ENCODE data around the gene TCF7L2.

TCF7L2 gene

DNA sequence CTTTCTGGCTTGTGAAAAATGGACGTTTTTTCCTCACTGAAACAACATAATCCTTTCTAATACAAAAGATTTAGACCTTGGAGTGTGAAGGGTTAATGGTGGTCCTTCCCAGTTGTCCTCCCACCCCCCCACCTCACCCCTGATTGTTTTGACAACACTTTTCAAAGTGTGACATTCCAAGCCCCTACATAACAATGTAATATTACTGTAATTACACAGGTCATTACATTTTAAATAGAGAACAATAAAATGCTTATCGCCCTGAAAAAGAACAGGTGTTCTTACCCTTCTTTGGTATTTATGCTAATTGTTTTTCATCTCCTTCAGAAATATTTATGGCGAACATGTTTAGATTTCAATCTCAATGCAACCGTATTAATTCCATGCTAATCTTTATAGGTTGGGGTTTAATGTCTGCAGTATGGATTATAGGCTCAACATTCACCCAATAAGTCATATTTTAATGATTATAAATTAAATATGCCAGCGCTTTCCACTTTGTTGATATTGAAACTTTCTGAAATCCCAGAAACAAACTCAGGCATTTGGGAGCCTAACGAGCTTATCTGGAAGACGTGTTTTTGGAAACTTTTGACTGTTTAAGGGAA is 5.0 kb downstream of the TCF7L2 start:
- no peak for DNase-seq
- Mint-ChIP-seq H3K27ac (no peak overlapping the region), H3K4me3 (peak overlapping the region in 1 of 2 donors; percentile 12), H3K27me3 (peaks cover 82% of the 10 kb centered on the region), H3K4me1 (peaks cover 40% of the 10 kb centered on the region), H3K9me3 (no peaks in the 10 kb centered on the region)
- no peak for ATAC-seq

DNA sequence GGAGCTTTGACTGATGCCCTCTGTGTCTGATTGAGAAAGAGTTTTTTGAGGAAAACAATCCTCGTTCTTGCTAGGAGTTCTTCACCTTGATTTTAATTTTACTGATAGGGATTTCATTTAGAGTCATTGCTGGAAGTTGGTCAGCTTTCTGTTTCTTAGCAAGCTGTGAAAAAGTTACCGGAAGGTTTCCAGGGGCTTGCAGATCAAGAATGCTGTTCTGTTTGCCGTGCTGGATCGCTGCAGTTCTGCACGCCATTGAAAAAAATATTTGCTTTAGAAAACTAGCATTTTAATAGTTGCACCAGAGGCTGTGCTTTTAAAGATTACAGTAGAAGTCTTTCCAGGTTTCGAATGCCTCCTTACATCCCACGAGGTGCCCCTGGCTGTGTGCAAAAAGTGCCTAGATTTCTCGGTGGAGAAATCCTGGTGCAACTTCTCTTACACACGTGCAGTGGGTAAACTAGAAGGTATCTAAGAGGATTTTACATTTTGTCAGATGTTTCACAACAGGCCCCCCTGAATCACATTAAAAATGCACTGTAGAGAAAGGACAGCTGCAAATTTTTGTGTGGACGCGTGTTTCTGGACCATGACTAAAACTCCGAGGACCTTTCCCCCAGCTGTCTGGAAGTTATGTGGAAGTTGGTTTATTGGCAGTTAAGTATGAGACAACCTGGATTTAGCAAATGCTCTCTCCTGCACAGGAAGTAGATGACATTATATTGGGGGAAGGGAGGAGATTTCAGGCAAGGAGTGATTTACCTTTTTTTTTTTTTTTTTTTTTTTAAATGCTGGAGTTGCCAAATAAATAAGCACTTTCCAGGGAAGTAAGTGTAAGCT is 5.8 kb downstream of the TCF7L2 start:
- H3K4me1 Mint-ChIP-seq = peaks cover 33% of the 10 kb centered on the region
- peak overlapping the region in 1 of 2 donors; percentile 12 for H3K4me3 Mint-ChIP-seq
- H3K27me3 Mint-ChIP-seq = peaks cover 81% of the 10 kb centered on the region
- ATAC-seq (no peak), DNase-seq (no peak)
- no peaks in the 10 kb centered on the region for H3K9me3 Mint-ChIP-seq
- H3K27ac Mint-ChIP-seq = no peak overlapping the region

DNA sequence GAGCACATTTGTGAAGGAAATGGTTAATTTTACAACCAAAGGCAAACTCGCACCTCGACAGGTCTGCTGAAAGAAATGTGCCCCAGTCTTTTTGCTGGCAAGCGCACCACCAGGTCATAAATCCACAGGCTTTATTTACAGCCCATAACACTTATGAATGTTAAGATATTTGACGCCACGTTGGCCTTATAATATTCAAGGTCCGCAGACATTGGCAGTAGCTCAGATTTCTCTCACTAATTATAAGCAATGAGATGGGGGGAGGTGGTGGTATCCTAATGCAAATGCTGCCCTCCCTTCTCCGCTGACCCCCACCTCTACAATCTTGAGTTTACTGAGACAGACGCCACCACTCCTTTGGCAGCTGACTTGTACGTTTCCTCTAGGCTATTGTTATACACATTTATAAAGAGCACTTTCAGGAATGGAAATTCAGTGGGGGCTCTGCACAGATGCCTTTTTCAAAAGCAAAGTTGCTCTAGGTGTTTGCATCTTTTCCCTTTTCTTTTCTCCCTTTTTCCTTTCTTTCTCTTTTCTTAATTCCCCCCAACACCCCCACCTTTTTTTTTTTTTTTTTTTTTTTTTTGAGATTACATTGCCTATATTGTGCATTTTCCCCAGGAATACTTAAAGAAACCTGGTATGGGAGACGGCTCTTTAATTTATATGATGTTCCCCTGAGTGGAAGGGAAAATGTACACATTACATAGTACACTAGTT is 6.7 kb downstream of the TCF7L2 start:
- DNase-seq = no peak
- Mint-ChIP-seq H3K27me3 (peaks cover 86% of the 10 kb centered on the region), H3K27ac (no peak overlapping the region), H3K9me3 (no peaks in the 10 kb centered on the region), H3K4me1 (peaks cover 32% of the 10 kb centered on the region), H3K4me3 (no peak overlapping the region)
- no peak for ATAC-seq

DNA sequence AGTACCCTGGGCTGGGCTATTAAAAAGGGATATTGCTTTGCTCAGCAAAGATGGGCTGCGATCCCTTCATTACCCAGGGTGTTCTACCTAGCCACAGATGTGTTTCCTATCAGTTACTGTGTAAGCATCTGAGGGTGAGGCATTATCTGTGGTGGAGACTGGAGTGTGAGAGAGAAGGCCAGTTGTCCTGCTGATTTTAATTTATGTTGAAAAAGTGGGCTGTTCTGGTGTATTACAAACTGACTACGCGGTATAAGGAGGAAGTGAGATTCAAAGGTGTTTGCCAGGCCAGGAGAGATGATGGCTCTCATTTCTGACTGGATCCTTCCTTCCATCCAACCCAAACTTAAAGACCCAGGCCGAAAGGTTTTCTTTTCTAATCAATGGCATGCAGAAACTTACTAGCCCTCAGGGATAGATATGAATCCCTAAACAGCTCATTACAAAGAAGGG is 7.6 kb downstream of the TCF7L2 start:
- H3K4me3 Mint-ChIP-seq = no peak overlapping the region
- H3K27me3 Mint-ChIP-seq = peaks cover 82% of the 10 kb centered on the region
- no peak overlapping the region for H3K27ac Mint-ChIP-seq
- peaks cover 31% of the 10 kb centered on the region for H3K4me1 Mint-ChIP-seq
- H3K9me3 Mint-ChIP-seq = no peaks in the 10 kb centered on the region
- ATAC-seq (no peak), DNase-seq (no peak)

DNA sequence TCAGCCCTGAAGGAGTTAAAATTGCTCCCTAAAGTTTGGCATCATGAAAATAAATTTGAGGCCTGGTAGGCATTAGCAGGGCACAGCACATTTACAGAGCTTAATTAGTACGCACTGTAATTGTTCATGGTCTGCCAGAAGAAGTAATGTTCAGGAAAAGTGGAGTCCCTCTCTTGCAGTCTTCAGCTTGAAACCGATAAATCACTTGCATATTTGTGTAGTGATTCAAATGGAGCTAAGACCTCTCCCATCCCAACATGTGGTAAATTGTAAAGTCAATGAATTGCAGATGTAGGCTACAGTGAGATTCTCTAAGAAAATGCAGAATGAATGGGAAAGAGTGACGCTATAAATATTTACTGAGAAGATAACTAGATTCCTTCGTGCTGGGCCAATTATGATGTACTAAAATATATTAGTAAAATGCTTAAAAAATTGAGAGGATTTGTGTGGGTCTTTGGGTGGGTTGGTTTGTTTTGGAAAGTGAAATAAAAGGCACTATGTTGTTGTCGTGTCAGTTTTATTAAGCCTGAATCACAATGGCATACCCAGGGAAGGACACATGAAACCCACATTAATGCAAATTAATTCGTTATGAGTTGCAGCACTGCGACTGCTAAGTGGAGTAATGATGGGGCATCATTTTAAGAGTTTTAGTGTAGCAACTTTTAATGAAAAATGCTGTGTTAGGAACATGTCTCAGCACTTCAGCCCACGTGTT is 8.4 kb downstream of the TCF7L2 start:
- no peak for DNase-seq

DNA sequence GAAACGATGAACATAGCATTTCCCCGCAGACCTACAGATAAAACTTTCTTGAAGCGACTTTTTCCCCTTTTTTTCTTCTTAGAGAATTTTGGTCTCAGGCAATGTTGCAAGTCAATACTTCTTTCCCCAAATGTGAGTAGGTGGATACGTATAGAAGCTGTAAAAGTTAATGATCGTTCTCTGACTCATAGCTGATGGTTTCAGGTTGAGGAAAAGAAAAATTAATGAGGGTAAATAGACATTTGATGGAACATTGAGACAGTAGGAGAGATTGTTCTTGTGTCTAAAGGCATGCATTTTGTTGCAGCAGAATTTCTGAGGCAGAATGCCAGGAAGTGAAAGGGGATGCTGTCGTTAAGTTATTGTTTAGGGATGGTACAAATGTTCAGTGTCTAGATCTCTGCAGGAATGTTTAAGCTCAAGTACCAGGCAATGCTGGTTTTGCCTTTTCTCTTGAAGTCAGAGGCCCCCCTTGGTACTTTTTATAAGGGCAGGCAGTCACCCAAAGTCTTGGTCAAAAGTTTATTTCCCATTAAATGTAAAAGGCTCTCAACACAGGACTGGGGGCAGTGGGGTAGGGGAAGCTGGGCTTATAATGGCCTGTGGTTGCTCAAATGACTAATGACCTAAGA is 9.3 kb downstream of the TCF7L2 start:
- H3K4me1 Mint-ChIP-seq = peaks cover 26% of the 10 kb centered on the region
- peaks cover 74% of the 10 kb centered on the region for H3K27me3 Mint-ChIP-seq
- H3K27ac Mint-ChIP-seq = no peak overlapping the region
- no peak overlapping the region for H3K4me3 Mint-ChIP-seq
- no peak for ATAC-seq
- no peaks in the 10 kb centered on the region for H3K9me3 Mint-ChIP-seq
- no peak for DNase-seq

More for the DNA sequence above, 8.4 kb downstream of the TCF7L2 start:
- H3K4me3 Mint-ChIP-seq = no peak overlapping the region
- peaks cover 75% of the 10 kb centered on the region for H3K27me3 Mint-ChIP-seq
- no peaks in the 10 kb centered on the region for H3K9me3 Mint-ChIP-seq
- H3K4me1 Mint-ChIP-seq = peaks cover 26% of the 10 kb centered on the region
- no peak overlapping the region for H3K27ac Mint-ChIP-seq
- no peak for ATAC-seq

DNA sequence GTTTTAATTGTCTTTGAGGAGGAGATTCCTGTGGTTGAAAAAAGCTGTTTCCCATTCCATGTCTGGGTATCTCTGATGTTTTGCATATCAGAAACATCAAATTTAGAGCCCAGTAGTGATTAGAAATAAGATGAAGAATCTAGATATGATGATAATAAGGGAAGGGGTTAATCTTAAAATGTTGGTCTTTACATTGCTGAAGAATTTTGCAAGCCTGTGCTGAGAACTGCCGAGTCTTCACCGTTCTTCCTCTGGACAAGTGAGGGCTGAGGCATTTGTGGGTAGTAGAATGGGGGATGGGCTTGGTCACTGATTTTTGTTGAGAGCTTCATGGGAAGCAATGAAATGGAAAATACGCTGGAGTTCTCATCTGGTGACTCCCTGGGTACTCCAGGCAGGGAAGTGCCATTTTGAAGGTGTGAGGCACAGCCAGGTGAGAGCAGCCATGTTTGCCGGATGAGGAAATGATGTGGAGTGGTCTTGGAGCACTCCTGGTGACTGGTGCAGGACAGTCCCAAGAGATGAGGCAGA is 10.2 kb downstream of the TCF7L2 start:
- no peak for DNase-seq
- no peaks in the 10 kb centered on the region for H3K9me3 Mint-ChIP-seq
- peaks cover 80% of the 10 kb centered on the region for H3K27me3 Mint-ChIP-seq
- H3K4me1 Mint-ChIP-seq = peaks cover 25% of the 10 kb centered on the region
- no peak overlapping the region for H3K4me3 Mint-ChIP-seq
- no peak for ATAC-seq
- H3K27ac Mint-ChIP-seq = no peak overlapping the region

DNA sequence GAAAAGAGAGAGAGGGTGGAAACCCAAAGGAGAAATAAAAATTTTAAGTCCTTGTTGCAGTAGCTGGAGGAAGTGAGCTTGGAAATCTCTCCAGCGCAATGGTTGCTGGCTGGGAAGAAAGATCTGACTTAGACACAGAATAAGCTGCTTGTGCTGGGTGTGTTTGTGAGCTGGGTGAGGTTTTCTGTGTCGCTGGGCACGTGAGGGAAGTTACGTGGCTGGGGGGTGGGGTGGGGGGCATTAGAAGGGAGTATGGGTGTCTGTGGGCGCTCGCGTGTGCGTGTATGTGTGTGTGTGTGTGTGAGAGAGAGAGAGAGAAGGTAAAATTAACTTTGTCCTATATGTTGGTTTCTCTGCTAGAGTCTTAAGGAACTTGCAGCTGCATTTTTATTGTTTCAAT is 11.6 kb downstream of the TCF7L2 start:
- peaks cover 14% of the 10 kb centered on the region for H3K4me1 Mint-ChIP-seq
- H3K9me3 Mint-ChIP-seq = no peaks in the 10 kb centered on the region
- peaks cover 75% of the 10 kb centered on the region for H3K27me3 Mint-ChIP-seq
- H3K27ac Mint-ChIP-seq = peak overlapping the region in 1 of 2 donors; percentile 18
- H3K4me3 Mint-ChIP-seq = no peak overlapping the region
- DNase-seq = no peak
- no peak for ATAC-seq

DNA sequence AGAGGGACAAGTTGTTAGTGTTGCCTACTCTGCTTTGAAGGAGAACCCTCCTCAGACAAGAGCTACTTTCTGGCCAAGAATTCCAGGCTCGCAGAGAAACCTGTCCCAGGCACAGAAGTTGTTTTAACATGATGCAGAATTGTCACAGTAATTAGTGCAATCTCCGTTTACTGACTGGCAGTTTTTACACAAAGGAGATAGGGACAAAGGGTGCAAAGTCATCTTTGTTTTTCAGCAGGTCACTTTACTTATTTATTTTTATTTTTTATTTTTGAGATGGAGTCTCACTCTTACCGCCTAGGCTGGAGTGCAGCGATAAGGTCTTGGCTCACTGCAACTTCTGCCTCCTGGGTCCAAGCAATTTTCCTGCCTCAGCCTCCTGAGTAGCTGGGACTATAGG is 12.3 kb downstream of the TCF7L2 start:
- peaks cover 71% of the 10 kb centered on the region for H3K27me3 Mint-ChIP-seq
- no peak for ATAC-seq

DNA sequence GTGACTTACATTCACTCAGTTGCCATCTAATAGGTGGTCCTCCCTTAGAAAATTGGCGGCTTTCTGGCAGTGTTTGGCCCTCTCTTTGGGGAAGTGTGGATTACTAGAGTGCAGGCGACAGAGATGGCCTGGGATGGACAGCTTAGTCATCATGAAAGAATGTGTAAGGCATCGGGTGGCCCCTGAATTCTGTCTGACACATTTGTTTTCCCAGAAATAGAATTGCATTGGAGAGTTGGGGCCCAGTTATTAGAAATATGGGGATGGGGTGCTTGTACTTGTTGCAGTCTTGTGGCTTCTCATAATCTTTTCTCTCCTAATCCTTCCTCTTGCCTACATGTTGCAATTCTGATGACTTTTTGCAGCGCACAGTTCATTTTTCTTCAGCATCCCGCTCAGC is 13.8 kb downstream of the TCF7L2 start:
- no peak for ATAC-seq
- Mint-ChIP-seq H3K27ac (no peak overlapping the region), H3K27me3 (peaks cover 56% of the 10 kb centered on the region), H3K4me3 (no peak overlapping the region), H3K4me1 (peaks cover 9% of the 10 kb centered on the region), H3K9me3 (no peaks in the 10 kb centered on the region)
- DNase-seq = no peak

More for the DNA sequence above, 12.3 kb downstream of the TCF7L2 start:
- no peak overlapping the region for H3K4me3 Mint-ChIP-seq
- no peaks in the 10 kb centered on the region for H3K9me3 Mint-ChIP-seq
- DNase-seq = no peak
- peaks cover 14% of the 10 kb centered on the region for H3K4me1 Mint-ChIP-seq
- H3K27ac Mint-ChIP-seq = no peak overlapping the region

DNA sequence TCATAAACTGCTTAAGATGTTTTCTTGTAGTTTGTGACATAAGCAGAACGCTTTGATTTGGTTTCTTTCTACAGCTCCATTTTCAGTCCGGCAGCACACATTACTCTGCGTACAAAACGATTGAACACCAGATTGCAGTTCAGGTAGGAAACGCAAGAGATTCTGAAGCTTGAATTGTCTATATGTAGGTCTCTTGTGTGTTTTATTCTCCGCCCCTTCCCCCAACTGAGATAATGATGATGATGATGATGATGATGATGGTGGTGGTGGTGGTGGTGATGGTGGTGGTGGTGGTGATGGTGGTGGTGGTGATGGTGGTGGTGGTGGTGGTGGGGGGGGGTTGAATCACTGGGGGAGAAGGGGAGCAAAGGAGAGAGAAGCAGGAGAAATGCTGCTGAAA is 14.4 kb downstream of the TCF7L2 start:
- Mint-ChIP-seq H3K27me3 (peaks cover 53% of the 10 kb centered on the region), H3K4me1 (peaks cover 3% of the 10 kb centered on the region), H3K9me3 (no peaks in the 10 kb centered on the region), H3K4me3 (no peak overlapping the region), H3K27ac (no peak overlapping the region)
- DNase-seq = no peak
- ATAC-seq = no peak

DNA sequence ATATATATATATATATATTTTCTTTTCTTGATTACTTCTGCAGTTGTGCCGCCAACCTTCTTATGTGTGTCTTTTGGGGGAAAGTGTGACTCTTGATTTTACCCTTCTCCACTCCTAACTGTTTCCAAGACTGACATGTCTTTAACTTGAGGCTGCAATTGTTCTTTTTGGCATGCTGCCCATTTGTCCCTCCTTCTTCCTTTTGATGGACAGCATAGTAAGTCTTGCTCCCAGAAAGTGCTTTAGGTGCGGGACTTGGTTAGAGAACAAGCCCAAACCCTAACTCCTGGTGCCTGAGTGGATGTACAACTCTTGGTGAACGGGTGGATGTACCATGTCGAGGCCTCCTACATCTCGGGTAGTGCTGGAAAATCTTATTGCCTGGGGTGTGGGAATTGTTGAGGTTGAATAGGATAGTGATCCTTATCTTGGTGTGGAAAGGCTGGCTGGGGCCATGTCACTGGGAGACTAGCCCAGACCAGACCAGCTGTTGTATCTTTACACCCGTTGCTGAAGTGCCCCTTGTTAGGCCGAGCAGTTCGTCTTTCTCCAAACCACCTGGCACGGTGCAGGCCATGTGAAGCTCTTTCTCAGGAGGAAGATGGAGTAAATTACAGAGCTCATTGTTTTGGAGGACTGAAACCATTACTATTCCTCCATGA is 16.3 kb downstream of the TCF7L2 start:
- Mint-ChIP-seq H3K4me3 (no peak overlapping the region), H3K27ac (no peak overlapping the region), H3K27me3 (peaks cover 54% of the 10 kb centered on the region), H3K9me3 (no peaks in the 10 kb centered on the region), H3K4me1 (no peaks in the 10 kb centered on the region)
- no peak for DNase-seq
- no peak for ATAC-seq

DNA sequence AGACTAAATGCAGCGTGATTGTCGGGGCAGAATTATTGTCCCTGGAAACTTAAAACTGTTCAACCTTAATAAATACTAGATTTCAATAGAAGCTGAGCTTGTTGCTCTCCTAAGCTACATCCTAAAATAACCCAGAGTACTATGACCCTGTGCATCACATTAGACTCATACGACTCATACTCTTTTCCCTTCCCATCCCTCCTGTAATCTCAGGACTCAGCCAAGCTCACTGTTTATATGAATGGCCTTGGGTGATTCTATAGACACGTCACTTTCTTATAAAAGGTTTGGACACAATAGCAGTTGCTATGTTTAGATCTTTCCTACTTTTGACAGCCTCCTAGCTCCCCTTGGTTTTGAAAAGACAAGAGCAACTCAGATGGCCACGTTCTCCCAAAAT is 17.2 kb downstream of the TCF7L2 start:
- no peak overlapping the region for H3K27ac Mint-ChIP-seq
- no peaks in the 10 kb centered on the region for H3K9me3 Mint-ChIP-seq
- H3K27me3 Mint-ChIP-seq = peaks cover 53% of the 10 kb centered on the region
- DNase-seq (no peak), ATAC-seq (no peak)
- H3K4me3 Mint-ChIP-seq = no peak overlapping the region
- H3K4me1 Mint-ChIP-seq = no peaks in the 10 kb centered on the region

DNA sequence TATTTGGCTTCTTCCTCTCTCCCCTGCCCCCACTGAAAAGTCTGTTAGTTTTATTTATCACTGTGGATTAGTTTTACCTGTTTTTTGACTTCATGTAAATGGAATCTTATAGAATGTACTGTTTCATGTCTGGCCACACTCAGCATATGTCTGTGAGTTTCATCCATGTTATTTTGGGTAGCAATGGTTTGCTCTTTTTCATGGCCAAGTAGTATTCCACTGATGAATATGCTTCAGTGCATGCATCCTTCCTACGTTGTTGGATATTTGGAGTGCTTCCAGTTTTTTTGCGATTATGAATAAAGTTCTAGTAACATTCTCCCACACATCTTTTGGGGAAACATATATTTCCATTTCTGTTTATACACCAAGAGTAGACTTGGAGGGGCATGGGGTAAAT is 19.1 kb downstream of the TCF7L2 start:
- peaks cover 61% of the 10 kb centered on the region for H3K27me3 Mint-ChIP-seq
- ATAC-seq = no peak
- DNase-seq = no peak
- no peaks in the 10 kb centered on the region for H3K4me1 Mint-ChIP-seq
- H3K27ac Mint-ChIP-seq = no peak overlapping the region
- no peaks in the 10 kb centered on the region for H3K9me3 Mint-ChIP-seq
- no peak overlapping the region for H3K4me3 Mint-ChIP-seq
